ENCODE data around the gene PDE4B. TPM values are rescaled to one million over a fixed set of nuclear protein-coding genes. Genes with fewer than 3 reads are reported as not detected.
"Not testable (repeated sequence)": the region's sequence is repeated elsewhere in the genome, so short reads cannot be mapped to it uniquely, and the experiment has no call there.

PDE4B gene
- total and polyA plus RNA-seq, 3 experiments from 2014 or later = 29.7 to 34.5 (median 31.4) TPM

GRCh38 chr1:65872301-65872700, 79.6 kb downstream of the PDE4B start:
- ChIA-PET CTCF (no interaction called here), POLR2A (no interaction called here)
- Histone ChIP-seq H3K27ac (ENCODE audit: low read depth, low read length) (no peak overlapping the region), H3K4me1 (ENCODE audit: insufficient read depth, low read length) (no peaks in the 10 kb centered on the region), H3K9me3 (ENCODE audit: low read length) (no peaks in the 10 kb centered on the region), H3K27me3 (ENCODE audit: insufficient read depth, low read length, poor library complexity, severe bottlenecking) (no peaks in the 10 kb centered on the region), H3K4me3 (ENCODE audit: low read length) (no peak overlapping the region), H3K36me3 (ENCODE audit: insufficient read depth, low read length) (no peaks in the 10 kb centered on the region)
- Mint-ChIP-seq H3K4me1 (no peaks in the 10 kb centered on the region), H3K36me3 (no peaks in the 10 kb centered on the region), H3K9me3 (peaks cover 0 to 7% (median 3%) of the 10 kb centered on the region in 5 donors), H3K27ac (no peak overlapping the region), H3K27me3 (no peaks in the 10 kb centered on the region), H3K4me3 (no peak overlapping the region)
- DNase-seq = no peak

GRCh38 chr1:65878342-65878741, 85.6 kb downstream of the PDE4B start:
- H3K4me3 ChIP-seq (ENCODE audit: low read length); CTCF ChIA-PET; H3K36me3 Mint-ChIP-seq; H3K4me3 Mint-ChIP-seq; H3K4me1 Mint-ChIP-seq; H3K27ac ChIP-seq (ENCODE audit: low read depth, low read length); POLR2A ChIA-PET; H3K27ac Mint-ChIP-seq; H3K27me3 ChIP-seq (ENCODE audit: insufficient read depth, low read length, poor library complexity, severe bottlenecking); DNase-seq; H3K36me3 ChIP-seq (ENCODE audit: insufficient read depth, low read length); H3K27me3 Mint-ChIP-seq; H3K4me1 ChIP-seq (ENCODE audit: insufficient read depth, low read length); H3K9me3 ChIP-seq (ENCODE audit: low read length): not testable (repeated sequence)
- H3K9me3 Mint-ChIP-seq = peaks cover 0 to 13% (median 7%) of the 10 kb centered on the region in 5 donors

- no peak overlapping the region for H3K27ac Mint-ChIP-seq
- H3K9me3 Mint-ChIP-seq = peaks cover 0 to 11% (median 6%) of the 10 kb centered on the region in 5 donors
- Histone ChIP-seq H3K9me3 (ENCODE audit: low read length) (no peaks in the 10 kb centered on the region), H3K4me1 (ENCODE audit: insufficient read depth, low read length) (no peaks in the 10 kb centered on the region), H3K36me3 (ENCODE audit: insufficient read depth, low read length) (no peaks in the 10 kb centered on the region), H3K27me3 (ENCODE audit: insufficient read depth, low read length, poor library complexity, severe bottlenecking) (no peaks in the 10 kb centered on the region), H3K27ac (ENCODE audit: low read depth, low read length) (no peak overlapping the region), H3K4me3 (ENCODE audit: low read length) (no peak overlapping the region)
- DNase-seq = no peak
- CTCF ChIA-PET = no interaction called here
- no peak overlapping the region for H3K4me3 Mint-ChIP-seq
- no peaks in the 10 kb centered on the region for H3K4me1 Mint-ChIP-seq
- H3K36me3 Mint-ChIP-seq = no peaks in the 10 kb centered on the region
- peaks cover 0 to 3% of the 10 kb centered on the region in 2 donors for H3K27me3 Mint-ChIP-seq
- POLR2A ChIA-PET = interaction anchor here (0.6 kb wide), 1 partner anchor 7 kb away, joined by 3 read pairs; no protein-coding TSS in a partner anchor
These were observed 87.9 kb downstream of the PDE4B start for GRCh38 chr1:65880611-65881010.

- H3K27ac Mint-ChIP-seq = no peak overlapping the region
- H3K27me3 Mint-ChIP-seq = peaks cover 0 to 3% of the 10 kb centered on the region in 2 donors
- POLR2A ChIA-PET = no interaction called here
- Histone ChIP-seq H3K36me3 (ENCODE audit: insufficient read depth, low read length) (no peaks in the 10 kb centered on the region), H3K4me1 (ENCODE audit: insufficient read depth, low read length) (no peaks in the 10 kb centered on the region), H3K27ac (ENCODE audit: low read depth, low read length) (no peak overlapping the region), H3K27me3 (ENCODE audit: insufficient read depth, low read length, poor library complexity, severe bottlenecking) (no peaks in the 10 kb centered on the region), H3K9me3 (ENCODE audit: low read length) (no peaks in the 10 kb centered on the region), H3K4me3 (ENCODE audit: low read length) (no peak overlapping the region)
- no peak overlapping the region for H3K4me3 Mint-ChIP-seq
- no peaks in the 10 kb centered on the region for H3K4me1 Mint-ChIP-seq
- peaks cover 0 to 11% (median 4%) of the 10 kb centered on the region in 5 donors for H3K9me3 Mint-ChIP-seq
- CTCF ChIA-PET = no interaction called here
- DNase-seq = no peak
- H3K36me3 Mint-ChIP-seq = no peaks in the 10 kb centered on the region
These were observed 88.4 kb downstream of the PDE4B start for GRCh38 chr1:65881067-65881594.

- Histone ChIP-seq H3K4me1 (ENCODE audit: insufficient read depth, low read length) (no peaks in the 10 kb centered on the region), H3K4me3 (ENCODE audit: low read length) (no peak overlapping the region), H3K27ac (ENCODE audit: low read depth, low read length) (no peak overlapping the region), H3K9me3 (ENCODE audit: low read length) (no peaks in the 10 kb centered on the region), H3K36me3 (ENCODE audit: insufficient read depth, low read length) (no peaks in the 10 kb centered on the region), H3K27me3 (ENCODE audit: insufficient read depth, low read length, poor library complexity, severe bottlenecking) (no peaks in the 10 kb centered on the region)
- H3K9me3 Mint-ChIP-seq = peaks cover 0 to 8% (median 4%) of the 10 kb centered on the region in 5 donors
- DNase-seq = no peak
- no peaks in the 10 kb centered on the region for H3K4me1 Mint-ChIP-seq
- POLR2A ChIA-PET = no interaction called here
- peaks cover 0 to 3% of the 10 kb centered on the region in 2 donors for H3K27me3 Mint-ChIP-seq
- H3K27ac Mint-ChIP-seq = no peak overlapping the region
- CTCF ChIA-PET = no interaction called here
- no peaks in the 10 kb centered on the region for H3K36me3 Mint-ChIP-seq
- H3K4me3 Mint-ChIP-seq = no peak overlapping the region
These were observed 89.4 kb downstream of the PDE4B start for GRCh38 chr1:65882076-65882475.

GRCh38 chr1:65889441-65889840, 96.7 kb downstream of the PDE4B start:
- no peaks in the 10 kb centered on the region for H3K36me3 ChIP-seq (ENCODE audit: insufficient read depth, low read length)
- H3K4me3 Mint-ChIP-seq = no peak overlapping the region
- no peaks in the 10 kb centered on the region for H3K9me3 ChIP-seq (ENCODE audit: low read length)
- ChIA-PET CTCF (no interaction called here), POLR2A (no interaction called here)
- DNase-seq = no peak
- H3K27me3 ChIP-seq (ENCODE audit: insufficient read depth, low read length, poor library complexity, severe bottlenecking) = no peaks in the 10 kb centered on the region
- peaks cover 2 to 6% (median 3%) of the 10 kb centered on the region in 5 donors for H3K9me3 Mint-ChIP-seq
- no peak overlapping the region for H3K27ac ChIP-seq (ENCODE audit: low read depth, low read length)
- H3K27ac Mint-ChIP-seq = no peak overlapping the region
- H3K4me3 ChIP-seq (ENCODE audit: low read length) = no peak overlapping the region
- H3K27me3 Mint-ChIP-seq = peaks cover 6 to 16% of the 10 kb centered on the region in 2 donors
- no peaks in the 10 kb centered on the region for H3K4me1 Mint-ChIP-seq
- no peaks in the 10 kb centered on the region for H3K36me3 Mint-ChIP-seq
- no peaks in the 10 kb centered on the region for H3K4me1 ChIP-seq (ENCODE audit: insufficient read depth, low read length)

- Mint-ChIP-seq H3K36me3 (no peaks in the 10 kb centered on the region), H3K27ac (no peak overlapping the region), H3K27me3 (peaks cover 6 to 20% of the 10 kb centered on the region in 2 donors), H3K4me3 (no peak overlapping the region), H3K9me3 (peaks cover 2 to 6% (median 3%) of the 10 kb centered on the region in 5 donors), H3K4me1 (no peaks in the 10 kb centered on the region)
- no peak for DNase-seq
- POLR2A ChIA-PET = no interaction called here
- H3K36me3 ChIP-seq (ENCODE audit: insufficient read depth, low read length) = no peaks in the 10 kb centered on the region
- no peak overlapping the region for H3K27ac ChIP-seq (ENCODE audit: low read depth, low read length)
- no peak overlapping the region for H3K4me3 ChIP-seq (ENCODE audit: low read length)
- H3K4me1 ChIP-seq (ENCODE audit: insufficient read depth, low read length) = no peaks in the 10 kb centered on the region
- H3K27me3 ChIP-seq (ENCODE audit: insufficient read depth, low read length, poor library complexity, severe bottlenecking) = no peaks in the 10 kb centered on the region
- H3K9me3 ChIP-seq (ENCODE audit: low read length) = no peaks in the 10 kb centered on the region
- CTCF ChIA-PET = no interaction called here
These were observed 97.6 kb downstream of the PDE4B start for GRCh38 chr1:65890201-65890843.

- peaks cover 3 to 19% of the 10 kb centered on the region in 2 donors for H3K27me3 Mint-ChIP-seq
- CTCF ChIA-PET = no interaction called here
These were observed 102.3 kb downstream of the PDE4B start for GRCh38 chr1:65894738-65895605.

More at GRCh38 chr1:65894738-65895605, 102.3 kb downstream of the PDE4B start:
- Mint-ChIP-seq H3K9me3 (peaks cover 0 to 12% (median 3%) of the 10 kb centered on the region in 5 donors), H3K4me3 (no peak overlapping the region), H3K27ac (no peak overlapping the region), H3K4me1 (no peaks in the 10 kb centered on the region), H3K36me3 (no peaks in the 10 kb centered on the region)
- POLR2A ChIA-PET = no interaction called here
- no peak overlapping the region for H3K4me3 ChIP-seq (ENCODE audit: low read length)
- no peaks in the 10 kb centered on the region for H3K4me1 ChIP-seq (ENCODE audit: insufficient read depth, low read length)
- no peaks in the 10 kb centered on the region for H3K9me3 ChIP-seq (ENCODE audit: low read length)
- no peak overlapping the region for H3K27ac ChIP-seq (ENCODE audit: low read depth, low read length)
- H3K36me3 ChIP-seq (ENCODE audit: insufficient read depth, low read length) = no peaks in the 10 kb centered on the region
- no peak for DNase-seq
- no peaks in the 10 kb centered on the region for H3K27me3 ChIP-seq (ENCODE audit: insufficient read depth, low read length, poor library complexity, severe bottlenecking)

Measured in CD8-positive, alpha-beta memory T cell (primary cell).